Naive thymus-derived CD4-positive, alpha-beta T cell (primary cell): ENCODE data around the gene RBBP8NL. TPM values are rescaled to one million over a fixed set of nuclear protein-coding genes. Genes with fewer than 3 reads are reported as not detected.

Source experiments
- ATAC-seq: fragments of 150-1000 bp; cut with Tn5 transposase; 2 replicates; pipeline ENCODE4 v1.10.0; 2021; ENCODE audit warnings: mild to moderate bottlenecking, moderate library complexity
- CTCF ChIA-PET: fragments of 350-600 bp; sonication (Branson Sonifier 250); formaldehyde crosslinking; loops from one replicate; lab custom pipeline; 2021; ENCODE audit warnings: antibody characterized with exemption; lab: Charles Lee
- POLR2A ChIA-PET: fragments of 350-600 bp; sonication (Branson Sonifier 250); formaldehyde crosslinking; loops from one replicate; lab custom pipeline; 2021; ENCODE audit warnings: antibody characterized with exemption, inconsistent platforms; lab: Charles Lee
- DNase-seq, 9 donors: peaks; one replicate each; pipeline versions ENCODE4 v3.0.0 to v3.0.0-alpha.2; 2020 to 2022; ENCODE audit warnings: mixed read lengths in 1 of 9
- H3K27ac ChIP-seq: one replicate; pipeline ENCODE4 v1.7.0; 2013; ENCODE audit warnings: mild to moderate bottlenecking, low read depth, low read length, moderate library complexity
- H3K27me3 ChIP-seq, 2 donors: one replicate each; pipeline ENCODE4 v1.7.0; 2013; ENCODE audit warnings: low read length in 2 of 2, mild to moderate bottlenecking in 2 of 2, moderate library complexity in 2 of 2; ENCODE audit not compliant: control insufficient read depth in 2 of 2, insufficient read depth in 2 of 2
- H3K36me3 ChIP-seq, 3 experiments: 1 replicate in 2 of 3; 2 replicates in 1 of 3; pipeline ENCODE4 v1.7.0; 2013; ENCODE audit warnings: low read length in 3 of 3, mild to moderate bottlenecking in 3 of 3, moderate library complexity in 1 of 3; ENCODE audit not compliant: insufficient read depth in 3 of 3, control insufficient read depth in 2 of 3
- H3K4me1 ChIP-seq, 2 donors: one replicate each; pipeline ENCODE4 v1.7.0; 2013; ENCODE audit warnings: low read length in 2 of 2, mild to moderate bottlenecking in 2 of 2, moderate library complexity in 1 of 2; ENCODE audit not compliant: control insufficient read depth in 2 of 2, insufficient read depth in 2 of 2
- H3K4me3 ChIP-seq: 2 replicates; pipeline ENCODE4 v1.7.0; 2013; ENCODE audit warnings: mild to moderate bottlenecking, low read length
- H3K9me3 ChIP-seq, 3 experiments: 1 replicate in 2 of 3; 2 replicates in 1 of 3; pipeline ENCODE4 v1.7.0; 2013; ENCODE audit warnings: low read length in 3 of 3; ENCODE audit not compliant: control insufficient read depth in 2 of 3
- H3K27ac Mint-ChIP-seq, 9 donors: one replicate each; pipeline ENCODE4 v1.8.0; 2020 to 2022; ENCODE audit warnings: mixed read lengths in 9 of 9, mild to moderate bottlenecking in 8 of 9, moderate library complexity in 5 of 9, inconsistent platforms in 2 of 9
- H3K27me3 Mint-ChIP-seq, 5 donors: one replicate each; pipeline ENCODE4 v1.8.0; 2021 to 2022; ENCODE audit warnings: mixed read lengths in 5 of 5, mild to moderate bottlenecking in 1 of 5
- H3K36me3 Mint-ChIP-seq, 5 donors: one replicate each; pipeline ENCODE4 v1.8.0; 2020 to 2022; ENCODE audit warnings: mixed read lengths in 5 of 5, mild to moderate bottlenecking in 3 of 5, inconsistent platforms in 1 of 5
- H3K4me1 Mint-ChIP-seq, 7 donors: one replicate each; pipeline ENCODE4 v1.8.0; 2020 to 2022; ENCODE audit warnings: mixed read lengths in 7 of 7, mild to moderate bottlenecking in 3 of 7, inconsistent platforms in 1 of 7
- H3K4me3 Mint-ChIP-seq, 10 donors: one replicate each; pipeline ENCODE4 v1.8.0; 2020 to 2022; ENCODE audit warnings: mild to moderate bottlenecking in 10 of 10, mixed read lengths in 10 of 10, moderate library complexity in 6 of 10, inconsistent platforms in 2 of 10
- H3K9me3 Mint-ChIP-seq, 11 donors: one replicate each; pipeline ENCODE4 v1.8.0; 2020 to 2022; ENCODE audit warnings: mixed read lengths in 11 of 11, mild to moderate bottlenecking in 4 of 11, inconsistent platforms in 1 of 11, moderate library complexity in 1 of 11
- intact Hi-C, 2 donors: fragments of 100-400 bp; cut with micrococcal nuclease; formaldehyde crosslinking; loops; one replicate each; pipeline ENCODE4 v1.15.1; 2023
- polyA plus RNA-seq, 2 donors: library from polyadenylated mRNA; unstranded; fragments of 300-500 nt; fragmentation: Illumina TruSeq; gene quantifications; one replicate each; pipeline ENCODE4 v1.2.3, GENCODE V29; 2021
- total RNA-seq, 6 experiments: library from RNA in 5 of 6; stranded (reverse) in 5 of 6; gene quantifications; 1 replicate in 5 of 6; 2 replicates in 1 of 6; pipeline ENCODE4 v1.2.3 and lab custom pipeline; 2021 to 2026

Gene RBBP8NL
- total and polyA plus RNA-seq, 7 experiments from 2014 or later: not detected

DNA sequence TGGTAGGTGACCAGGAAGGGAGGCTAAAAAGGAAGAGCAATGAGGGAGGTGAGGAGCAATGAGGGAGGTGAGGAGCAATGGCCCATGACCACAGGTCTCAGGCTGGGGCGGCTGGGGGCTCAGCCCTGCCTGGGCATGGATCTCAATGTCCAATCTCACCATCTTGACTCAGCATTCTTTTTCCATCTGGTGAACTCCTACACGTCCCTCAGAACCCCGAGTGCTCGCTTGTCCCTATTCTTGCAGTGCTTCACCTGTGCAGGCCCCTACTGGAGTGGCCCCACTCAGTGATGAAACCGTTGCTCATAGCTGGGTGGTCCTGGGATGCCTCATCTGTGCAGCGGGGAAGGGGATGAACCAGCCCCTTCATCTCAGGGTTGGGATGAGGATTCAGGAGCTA lies 16.9 kb upstream of the RBBP8NL start:
- intact Hi-C loops: no loop called here
- ATAC-seq: no peak
- Histone ChIP-seq H3K27me3 (no peaks in the 10 kb centered on the region), H3K27ac (no peak overlapping the region), H3K9me3 (no peaks in the 10 kb centered on the region), H3K4me3 (no peak overlapping the region), H3K4me1 (no peaks in the 10 kb centered on the region), H3K36me3 (no peaks in the 10 kb centered on the region)
- H3K4me1 Mint-ChIP-seq: no peaks in the 10 kb centered on the region
- ChIA-PET CTCF (no interaction called here), POLR2A (no interaction called here)
- H3K27ac Mint-ChIP-seq: no peak overlapping the region
- peaks cover 0 to 2% (median 0%) of the 10 kb centered on the region in 11 donors for H3K9me3 Mint-ChIP-seq
- H3K4me3 Mint-ChIP-seq: no peak overlapping the region
- DNase-seq: no peak
- H3K36me3 Mint-ChIP-seq: no peaks in the 10 kb centered on the region
- peaks cover 0 to 11% (median 0%) of the 10 kb centered on the region in 5 donors for H3K27me3 Mint-ChIP-seq

DNA sequence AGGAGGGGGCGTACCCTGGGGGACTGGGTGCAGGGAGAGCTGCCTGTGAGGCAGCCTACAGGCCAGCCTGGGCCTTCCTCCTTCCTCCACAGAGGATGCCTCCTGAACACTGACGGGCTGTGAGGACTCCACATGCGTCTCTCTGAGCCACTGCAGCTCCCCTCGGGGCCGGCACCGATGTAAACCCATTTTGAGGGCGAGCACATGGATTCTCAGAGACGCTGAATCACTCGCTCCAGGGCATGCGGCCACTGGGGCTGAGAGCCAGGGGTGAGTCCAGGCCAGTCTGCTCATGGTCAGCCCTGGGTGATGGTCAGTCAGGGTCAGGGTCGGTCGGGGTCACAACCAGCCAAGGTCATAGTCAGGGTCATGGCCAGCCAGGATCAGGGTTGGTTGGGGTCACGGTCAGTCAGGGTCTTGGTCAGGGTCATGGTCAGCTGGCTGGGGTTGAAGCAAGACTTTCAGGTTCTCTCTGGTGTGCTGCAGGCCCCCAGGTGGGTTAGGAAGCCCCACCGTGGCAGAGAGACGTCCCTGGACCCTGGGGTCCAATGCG lies 14.7 kb upstream of the RBBP8NL start:
- no peak for DNase-seq
- Histone ChIP-seq H3K4me3 (no peak overlapping the region), H3K27me3 (no peaks in the 10 kb centered on the region), H3K9me3 (no peaks in the 10 kb centered on the region), H3K36me3 (no peaks in the 10 kb centered on the region), H3K27ac (no peak overlapping the region), H3K4me1 (no peaks in the 10 kb centered on the region)
- H3K27me3 Mint-ChIP-seq: peaks cover 0 to 26% (median 0%) of the 10 kb centered on the region in 5 donors
- intact Hi-C loops: no loop called here
- ATAC-seq: no peak
- ChIA-PET POLR2A (no interaction called here), CTCF (no interaction called here)
- H3K27ac Mint-ChIP-seq: no peak overlapping the region
- H3K9me3 Mint-ChIP-seq: peaks cover 0 to 2% (median 0%) of the 10 kb centered on the region in 11 donors
- H3K4me1 Mint-ChIP-seq: no peaks in the 10 kb centered on the region
- H3K4me3 Mint-ChIP-seq: no peak overlapping the region
- H3K36me3 Mint-ChIP-seq: no peaks in the 10 kb centered on the region

DNA sequence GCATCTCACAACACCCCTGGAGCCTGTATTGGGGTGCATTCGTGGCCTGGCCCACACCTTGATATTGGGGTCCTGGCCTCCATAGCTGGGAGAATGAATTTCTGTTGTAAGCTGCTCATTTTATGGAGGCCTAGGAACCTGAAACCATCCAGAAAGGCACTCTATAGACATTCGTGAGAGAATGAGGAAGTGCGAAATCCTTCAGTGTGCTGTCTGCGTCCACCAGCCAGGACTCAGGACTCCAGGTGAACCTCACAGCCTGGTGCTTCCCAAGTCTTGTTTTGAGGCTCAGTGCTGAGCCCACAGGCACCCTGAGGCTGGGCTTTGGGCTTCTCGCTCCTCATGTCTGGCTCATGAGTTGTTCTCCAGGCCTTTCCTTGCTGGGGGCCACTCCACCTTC lies 11.9 kb upstream of the RBBP8NL start:
- intact Hi-C loops: no loop called here
- H3K27ac Mint-ChIP-seq: no peak overlapping the region
- no peak for DNase-seq
- no peaks in the 10 kb centered on the region for H3K4me1 Mint-ChIP-seq
- no peaks in the 10 kb centered on the region for H3K36me3 ChIP-seq
- H3K27ac ChIP-seq: no peak overlapping the region
- no peaks in the 10 kb centered on the region for H3K9me3 ChIP-seq
- no peaks in the 10 kb centered on the region for H3K36me3 Mint-ChIP-seq
- peaks cover 0 to 2% (median 0%) of the 10 kb centered on the region in 11 donors for H3K9me3 Mint-ChIP-seq
- ChIA-PET POLR2A (interaction anchor here (0.6 kb wide), 1 partner anchor 52 kb away, joined by 4 read pairs; no protein-coding TSS in a partner anchor), CTCF (no interaction called here)
- H3K27me3 ChIP-seq: no peaks in the 10 kb centered on the region
- peaks cover 8 to 42% (median 9%) of the 10 kb centered on the region in 5 donors for H3K27me3 Mint-ChIP-seq
- H3K4me3 ChIP-seq: no peak overlapping the region
- ATAC-seq: no peak
- no peaks in the 10 kb centered on the region for H3K4me1 ChIP-seq
- H3K4me3 Mint-ChIP-seq: no peak overlapping the region

DNA sequence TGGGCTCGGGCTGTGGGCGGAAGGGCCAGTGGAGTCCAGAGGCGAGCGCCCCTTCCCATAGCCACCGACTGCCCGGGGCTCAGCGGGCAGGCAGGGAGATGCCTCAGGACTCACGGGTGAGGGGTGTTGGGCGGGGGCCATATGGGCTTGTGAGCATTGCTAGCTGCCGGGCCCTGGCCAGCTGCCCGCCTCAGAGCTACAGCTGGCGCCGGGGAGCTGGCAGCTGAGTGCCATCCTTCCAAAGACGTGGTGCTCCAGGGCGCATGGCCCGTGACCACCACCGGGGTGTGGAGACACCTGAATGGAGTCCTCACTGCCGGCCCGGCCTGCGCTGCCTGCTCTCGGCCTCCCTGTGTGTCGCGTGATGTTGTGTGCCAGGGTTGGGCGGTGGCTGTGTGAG lies 10.6 kb upstream of the RBBP8NL start:
- ChIA-PET POLR2A (no interaction called here), CTCF (no interaction called here)
- intact Hi-C loops: no loop called here
- no peak for ATAC-seq
- Histone ChIP-seq H3K36me3 (no peaks in the 10 kb centered on the region), H3K4me1 (no peaks in the 10 kb centered on the region), H3K27me3 (no peaks in the 10 kb centered on the region), H3K9me3 (no peaks in the 10 kb centered on the region), H3K27ac (no peak overlapping the region), H3K4me3 (no peak overlapping the region)
- H3K27ac Mint-ChIP-seq: no peak overlapping the region
- H3K9me3 Mint-ChIP-seq: peaks cover 0 to 2% (median 0%) of the 10 kb centered on the region in 11 donors
- H3K27me3 Mint-ChIP-seq: peaks cover 14 to 44% (median 16%) of the 10 kb centered on the region in 5 donors
- no peaks in the 10 kb centered on the region for H3K4me1 Mint-ChIP-seq
- no peak for DNase-seq
- H3K36me3 Mint-ChIP-seq: no peaks in the 10 kb centered on the region
- H3K4me3 Mint-ChIP-seq: no peak overlapping the region

DNA sequence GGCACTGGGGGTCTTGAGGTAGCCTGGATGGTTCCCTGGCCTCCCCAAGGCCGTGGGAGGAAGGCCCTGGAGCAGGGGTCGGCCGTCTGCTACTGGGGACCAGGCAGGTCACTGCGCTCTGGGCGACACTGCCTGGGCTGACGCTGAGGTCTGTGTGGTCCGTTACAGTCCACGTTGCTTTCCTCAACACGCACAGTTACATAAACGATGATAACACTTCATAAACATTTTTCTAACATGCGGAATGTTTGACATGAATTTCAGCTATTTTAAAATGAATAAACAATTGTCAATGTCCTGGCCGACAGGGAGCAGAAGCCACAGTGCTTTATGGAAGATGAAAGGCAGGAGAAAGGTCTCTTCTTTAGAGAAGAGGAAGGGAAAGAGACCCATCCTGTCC lies 10.2 kb upstream of the RBBP8NL start:
- no peaks in the 10 kb centered on the region for H3K4me1 ChIP-seq
- Mint-ChIP-seq H3K4me1 (no peaks in the 10 kb centered on the region), H3K4me3 (no peak overlapping the region), H3K27me3 (peaks cover 14 to 44% (median 16%) of the 10 kb centered on the region in 5 donors), H3K36me3 (no peaks in the 10 kb centered on the region), H3K9me3 (no peaks in the 10 kb centered on the region), H3K27ac (no peak overlapping the region)
- DNase-seq (no peak), ATAC-seq (no peak)
- H3K9me3 ChIP-seq: no peaks in the 10 kb centered on the region
- intact Hi-C loops: no loop called here
- H3K27ac ChIP-seq: no peak overlapping the region
- no peak overlapping the region for H3K4me3 ChIP-seq
- H3K27me3 ChIP-seq: no peaks in the 10 kb centered on the region
- POLR2A ChIA-PET: no interaction called here
- H3K36me3 ChIP-seq: no peaks in the 10 kb centered on the region
- CTCF ChIA-PET: no interaction called here

DNA sequence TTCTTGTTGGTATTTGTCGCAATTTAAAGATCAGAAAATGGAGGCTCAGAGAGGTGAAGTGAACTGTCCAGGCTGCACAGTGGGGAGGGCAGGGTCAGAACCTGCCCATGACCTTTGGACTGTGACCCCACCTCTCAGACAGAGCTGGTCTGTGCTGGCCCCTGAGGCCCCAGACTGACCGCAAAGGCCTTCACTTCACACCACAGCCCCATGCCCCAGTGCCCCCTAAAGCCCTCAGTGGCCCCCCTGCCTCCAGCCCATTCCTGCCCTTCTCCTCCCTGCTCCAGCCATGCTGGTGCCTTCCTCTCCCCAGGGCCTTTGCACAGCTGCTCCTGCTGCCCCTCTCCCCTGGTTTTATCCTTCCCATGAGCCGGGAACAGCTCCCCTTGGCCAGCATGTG lies 9.4 kb upstream of the RBBP8NL start:
- ChIA-PET POLR2A (no interaction called here), CTCF (no interaction called here)
- Histone ChIP-seq H3K4me3 (no peak overlapping the region), H3K9me3 (no peaks in the 10 kb centered on the region), H3K4me1 (no peaks in the 10 kb centered on the region), H3K27ac (no peak overlapping the region), H3K36me3 (no peaks in the 10 kb centered on the region), H3K27me3 (no peaks in the 10 kb centered on the region)
- H3K36me3 Mint-ChIP-seq: no peaks in the 10 kb centered on the region
- no peak for ATAC-seq
- H3K4me3 Mint-ChIP-seq: no peak overlapping the region
- peaks cover 14 to 44% (median 16%) of the 10 kb centered on the region in 5 donors for H3K27me3 Mint-ChIP-seq
- no peak for DNase-seq
- no peak overlapping the region for H3K27ac Mint-ChIP-seq
- H3K9me3 Mint-ChIP-seq: no peaks in the 10 kb centered on the region
- no peaks in the 10 kb centered on the region for H3K4me1 Mint-ChIP-seq
- intact Hi-C loops: no loop called here

DNA sequence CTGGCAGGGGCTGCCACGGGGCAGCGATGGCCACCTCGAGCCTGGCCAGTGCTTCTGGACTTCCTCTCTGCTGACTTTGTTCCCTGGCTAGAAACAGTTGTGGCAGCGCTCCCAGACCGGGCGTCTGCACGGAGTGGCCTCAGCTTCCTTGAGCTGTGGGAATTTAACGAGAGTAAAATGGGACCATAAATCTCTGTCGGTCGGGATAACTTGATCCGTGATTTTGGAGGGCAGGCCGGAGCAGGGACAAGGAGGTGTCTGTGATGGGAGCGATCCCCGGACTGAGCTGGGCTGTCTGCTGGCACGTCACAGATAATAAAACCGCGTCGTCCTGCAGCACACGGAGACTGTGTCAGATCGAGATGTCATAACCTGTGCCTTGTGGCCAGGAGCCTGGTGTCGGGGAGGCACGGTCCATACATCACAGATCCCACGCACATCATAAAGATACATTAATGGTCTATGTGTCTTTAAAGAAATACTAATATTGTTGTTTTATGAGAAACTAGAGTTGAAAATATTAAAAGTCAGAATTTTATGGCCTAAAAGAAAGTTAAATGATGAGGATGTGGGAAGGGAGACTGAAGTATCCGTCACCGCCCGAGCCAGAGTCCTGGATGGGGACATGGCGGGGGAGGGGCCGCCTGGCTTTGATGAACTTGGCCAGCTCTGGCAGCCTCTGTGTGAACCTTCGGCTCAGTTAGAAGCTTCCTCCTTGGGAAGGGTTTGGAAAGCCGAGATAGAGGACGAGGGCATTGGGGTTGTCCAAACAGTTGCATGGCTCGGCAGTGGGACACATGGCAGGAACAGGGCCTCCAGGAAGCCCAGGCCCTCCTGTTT lies 6.5 kb upstream of the RBBP8NL start:
- no peak overlapping the region for H3K27ac ChIP-seq
- intact Hi-C loops: no loop called here
- H3K9me3 ChIP-seq: no peaks in the 10 kb centered on the region
- Mint-ChIP-seq H3K9me3 (no peaks in the 10 kb centered on the region), H3K4me3 (no peak overlapping the region), H3K27me3 (peaks cover 14 to 40% (median 22%) of the 10 kb centered on the region in 5 donors), H3K36me3 (no peaks in the 10 kb centered on the region), H3K27ac (no peak overlapping the region), H3K4me1 (no peaks in the 10 kb centered on the region)
- no peaks in the 10 kb centered on the region for H3K4me1 ChIP-seq
- DNase-seq: no peak
- ChIA-PET CTCF (no interaction called here), POLR2A (no interaction called here)
- no peaks in the 10 kb centered on the region for H3K27me3 ChIP-seq
- H3K36me3 ChIP-seq: no peaks in the 10 kb centered on the region
- ATAC-seq: no peak
- no peak overlapping the region for H3K4me3 ChIP-seq
